GM18951 (cell line): ENCODE data around the gene HOXC4.

Source experiments
- POLR2A ChIP-seq: IDR thresholded peaks from 4 replicates; pipeline ENCODE4 v1.6.1; 2011; ENCODE audit warnings: mild to moderate bottlenecking; ENCODE audit not compliant: insufficient read length, insufficient read depth; ENCODE audit errors: extremely low read depth
- in situ Hi-C: fragments of 300-500 bp; cut with MboI; formaldehyde crosslinking; loops from one replicate; pipeline ENCODE4 v1.12.0; 2022; ENCODE audit warnings: low sequenced_read_pairs, mixed read lengths, inconsistent platforms; ENCODE audit not compliant: unreplicated experiment

HOXC4 gene

GRCh38 chr12:54028314-54029201 is 25.1 kb upstream of the HOXC4 start, which contains the start of gene HOXC6:
HOXC6 (plus strand) TSS chr12:54028440; CDS start chr12:54028522, 82 bp downstream.
- in situ Hi-C loops = no loop called here
- TF ChIP-seq POLR2A = no peak

GRCh38 chr12:54029529-54030441 is 23.9 kb upstream of the HOXC4 start:
- TF ChIP-seq POLR2A = no peak
- in situ Hi-C loops = loop anchor here (5.0 kb wide), 1 partner anchor 163 kb away; no protein-coding TSS in a partner anchor

GRCh38 chr12:54030442-54030801 is 23.2 kb upstream of the HOXC4 start:
- in situ Hi-C loops = loop anchor here (5.0 kb wide), 1 partner anchor 162 kb away; no protein-coding TSS in a partner anchor
- TF ChIP-seq POLR2A = no peak

- TF ChIP-seq POLR2A = no peak
- in situ Hi-C loops = loop anchor here (5.0 kb wide), 1 partner anchor 161 kb away; no protein-coding TSS in a partner anchor
Measured at GRCh38 chr12:54030889-54031471, 22.7 kb upstream of the HOXC4 start.

- no peak for TF ChIP-seq POLR2A
- in situ Hi-C loops = loop anchor here (5.0 kb wide), 1 partner anchor 161 kb away; no protein-coding TSS in a partner anchor
Measured at GRCh38 chr12:54031480-54031879, 22.2 kb upstream of the HOXC4 start.

GRCh38 chr12:54032086-54032619 is 21.5 kb upstream of the HOXC4 start:
- in situ Hi-C loops = loop anchor here (5.0 kb wide), 1 partner anchor 160 kb away; no protein-coding TSS in a partner anchor
- no peak for TF ChIP-seq POLR2A

GRCh38 chr12:54032627-54033100 is 21.0 kb upstream of the HOXC4 start, which contains the start of gene HOXC5:
HOXC5 (plus strand) TSS chr12:54033050; CDS start chr12:54033123, 73 bp downstream.
- TF ChIP-seq POLR2A = no peak
- in situ Hi-C loops = loop anchor here (5.0 kb wide), 1 partner anchor 160 kb away; no protein-coding TSS in a partner anchor

- in situ Hi-C loops = loop anchor here (5.0 kb wide), 1 partner anchor 159 kb away; no protein-coding TSS in a partner anchor
- TF ChIP-seq POLR2A = no peak
Measured at GRCh38 chr12:54033106-54033979, 20.3 kb upstream of the HOXC4 start.

- TF ChIP-seq POLR2A = no peak
- in situ Hi-C loops = loop anchor here (5.0 kb wide), 1 partner anchor 158 kb away; no protein-coding TSS in a partner anchor
Measured at GRCh38 chr12:54033980-54034784, 19.5 kb upstream of the HOXC4 start.

GRCh38 chr12:54034785-54035310 is 18.8 kb upstream of the HOXC4 start:
- TF ChIP-seq POLR2A = no peak
- in situ Hi-C loops = loop anchor here (5.0 kb wide), 1 partner anchor 157 kb away; no protein-coding TSS in a partner anchor

GRCh38 chr12:54035568-54036264 is 17.9 kb upstream of the HOXC4 start:
- TF ChIP-seq POLR2A = no peak
- in situ Hi-C loops = no loop called here
